DOHH2 (cell line): ENCODE measurements around the gene NDUFS7.

Experiments
- H3F3A ChIP-seq: fragments of 200-600 bp; sonication (generic), shearing (Covaris generic); 2 replicates; pipeline ENCODE4 v1.6.0; 2016; ENCODE audit warnings: antibody characterized with exemption, mild to moderate bottlenecking; ENCODE audit not compliant: control insufficient read depth, insufficient read depth
- H3K27ac ChIP-seq: fragments of 200-600 bp; sonication (generic); 2 replicates; pipeline ENCODE4 v1.5.1; 2014; ENCODE audit warnings: low read depth, mild to moderate bottlenecking, low read length, moderate library complexity
- H3K27me3 ChIP-seq: fragments of 200-600 bp; sonication (generic); 2 replicates; pipeline ENCODE4 v1.6.1; 2014; ENCODE audit warnings: mild to moderate bottlenecking, low read length, mixed read lengths; ENCODE audit not compliant: control insufficient read depth
- H3K36me3 ChIP-seq: fragments of 200-600 bp; sonication (generic); 2 replicates; pipeline ENCODE4 v1.6.1; 2014; ENCODE audit warnings: mild to moderate bottlenecking, low read length, moderate library complexity, mixed read lengths; ENCODE audit not compliant: control insufficient read depth
- H3K4me1 ChIP-seq: fragments of 200-600 bp; sonication (generic); 2 replicates; pipeline ENCODE4 v1.6.1; 2014; ENCODE audit warnings: mild to moderate bottlenecking, low read length, mixed read lengths; ENCODE audit not compliant: control insufficient read depth
- H3K4me2 ChIP-seq: fragments of 200-600 bp; sonication (generic); 2 replicates; pipeline ENCODE4 v1.6.0; 2014; ENCODE audit warnings: mild to moderate bottlenecking, low read length, moderate library complexity
- H3K4me3 ChIP-seq: fragments of 200-600 bp; sonication (generic); 2 replicates; pipeline ENCODE4 v1.5.1; 2014; ENCODE audit warnings: mild to moderate bottlenecking, low read length, mixed read lengths
- H3K79me2 ChIP-seq: fragments of 200-600 bp; sonication (generic); 2 replicates; pipeline ENCODE4 v1.6.1; 2014; ENCODE audit warnings: mild to moderate bottlenecking, low read length, mixed read lengths; ENCODE audit not compliant: control insufficient read depth
- H3K9me2 ChIP-seq: fragments of 200-600 bp; sonication (generic); replicated peaks from 2 replicates; pipeline ENCODE4 v1.6.1; 2014; ENCODE audit warnings: mild to moderate bottlenecking, low read length, mixed read lengths; ENCODE audit not compliant: control insufficient read depth
- H3K9me3 ChIP-seq: fragments of 200-600 bp; sonication (generic); 2 replicates; pipeline ENCODE4 v1.6.1; 2014; ENCODE audit warnings: antibody characterized with exemption, low read length, mixed read lengths; ENCODE audit not compliant: control insufficient read depth, insufficient read depth
- H4K20me1 ChIP-seq: fragments of 200-600 bp; sonication (generic); 2 replicates; pipeline ENCODE4 v1.6.0; 2014; ENCODE audit warnings: low read depth, mild to moderate bottlenecking, antibody characterized with exemption, low read length, moderate library complexity; ENCODE audit not compliant: control insufficient read depth, insufficient read depth
- EZH2phosphoT487 ChIP-seq: fragments of 200-600 bp; sonication (generic); IDR thresholded peaks from 2 replicates; pipeline ENCODE4 v1.6.1; 2017; ENCODE audit warnings: borderline replicate concordance, mild to moderate bottlenecking, antibody characterized with exemption, low read length, moderate library complexity, mixed read lengths
- TF ChIP-seq, protein P1 (sequence below): fragments of 200-600 bp; sonication (generic); IDR thresholded peaks from one replicate; pipeline ENCODE4 v1.5.1; 2014; ENCODE audit warnings: antibody characterized with exemption, mild to moderate bottlenecking, low read depth, low read length; ENCODE audit not compliant: poor library complexity, severe bottlenecking

Gene NDUFS7

DNA sequence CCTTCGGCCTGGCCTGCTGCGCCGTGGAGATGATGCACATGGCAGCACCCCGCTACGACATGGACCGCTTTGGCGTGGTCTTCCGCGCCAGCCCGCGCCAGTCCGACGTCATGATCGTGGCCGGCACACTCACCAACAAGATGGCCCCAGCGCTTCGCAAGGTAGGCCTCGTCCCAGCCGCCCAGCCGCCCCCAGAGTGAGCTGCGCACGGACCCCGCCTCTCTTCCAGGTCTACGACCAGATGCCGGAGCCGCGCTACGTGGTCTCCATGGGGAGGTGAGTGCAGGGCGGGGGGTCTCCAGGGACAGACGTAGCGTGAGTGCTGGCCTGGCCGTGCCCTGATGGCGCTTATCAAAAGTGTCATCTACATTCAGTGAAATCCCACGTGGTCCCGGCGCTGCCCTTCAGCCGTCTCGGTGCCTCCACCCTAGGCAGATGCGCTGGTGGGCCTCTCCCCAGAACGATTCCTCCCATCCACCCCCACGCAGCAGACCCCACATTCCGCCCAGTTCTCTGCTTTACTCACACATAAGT lies 7.2 kb downstream of the NDUFS7 start:
- H3K9me2 ChIP-seq: no peaks in the 10 kb centered on the region
- H3K27ac ChIP-seq: no peak overlapping the region
- no peaks in the 10 kb centered on the region for H3F3A ChIP-seq
- peaks cover 20% of the 10 kb centered on the region for H3K79me2 ChIP-seq
- H3K27me3 ChIP-seq: no peaks in the 10 kb centered on the region
- H4K20me1 ChIP-seq: no peaks in the 10 kb centered on the region
- no peak overlapping the region for H3K4me2 ChIP-seq
- H3K4me1 ChIP-seq: no peaks in the 10 kb centered on the region
- H3K9me3 ChIP-seq: no peaks in the 10 kb centered on the region
- peaks cover 49% of the 10 kb centered on the region for H3K36me3 ChIP-seq
- no peak overlapping the region for H3K4me3 ChIP-seq
- TF ChIP-seq EZH2phosphoT487: no peak
- TF ChIP-seq, protein P1, sequence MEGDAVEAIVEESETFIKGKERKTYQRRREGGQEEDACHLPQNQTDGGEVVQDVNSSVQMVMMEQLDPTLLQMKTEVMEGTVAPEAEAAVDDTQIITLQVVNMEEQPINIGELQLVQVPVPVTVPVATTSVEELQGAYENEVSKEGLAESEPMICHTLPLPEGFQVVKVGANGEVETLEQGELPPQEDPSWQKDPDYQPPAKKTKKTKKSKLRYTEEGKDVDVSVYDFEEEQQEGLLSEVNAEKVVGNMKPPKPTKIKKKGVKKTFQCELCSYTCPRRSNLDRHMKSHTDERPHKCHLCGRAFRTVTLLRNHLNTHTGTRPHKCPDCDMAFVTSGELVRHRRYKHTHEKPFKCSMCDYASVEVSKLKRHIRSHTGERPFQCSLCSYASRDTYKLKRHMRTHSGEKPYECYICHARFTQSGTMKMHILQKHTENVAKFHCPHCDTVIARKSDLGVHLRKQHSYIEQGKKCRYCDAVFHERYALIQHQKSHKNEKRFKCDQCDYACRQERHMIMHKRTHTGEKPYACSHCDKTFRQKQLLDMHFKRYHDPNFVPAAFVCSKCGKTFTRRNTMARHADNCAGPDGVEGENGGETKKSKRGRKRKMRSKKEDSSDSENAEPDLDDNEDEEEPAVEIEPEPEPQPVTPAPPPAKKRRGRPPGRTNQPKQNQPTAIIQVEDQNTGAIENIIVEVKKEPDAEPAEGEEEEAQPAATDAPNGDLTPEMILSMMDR: no peak

DNA sequence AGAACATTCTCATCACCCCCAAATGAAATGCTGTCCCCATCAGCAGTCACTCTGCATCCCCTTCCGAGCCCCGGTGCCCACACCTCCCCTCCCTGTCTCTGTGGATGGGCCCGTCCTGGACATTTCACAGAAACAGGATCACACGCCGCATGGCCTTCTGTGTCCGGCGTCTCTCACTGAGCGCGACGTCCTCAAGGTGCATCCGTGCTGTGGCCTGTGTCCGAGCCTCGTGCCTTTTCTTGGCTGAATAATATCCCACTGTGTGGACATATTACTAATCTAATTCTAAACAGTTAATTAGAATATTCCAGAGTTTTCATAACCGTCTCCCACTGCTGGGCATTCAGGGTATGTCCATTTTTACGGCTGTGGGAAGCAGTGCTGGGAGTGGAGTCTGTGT lies 8.7 kb downstream of the NDUFS7 start:
- no peaks in the 10 kb centered on the region for H3K27me3 ChIP-seq
- no peaks in the 10 kb centered on the region; the same call in 1 of the 2 replicates for H4K20me1 ChIP-seq
- H3K36me3 ChIP-seq: peaks cover 45% of the 10 kb centered on the region
- no peaks in the 10 kb centered on the region for H3K4me1 ChIP-seq
- H3K79me2 ChIP-seq: peaks cover 6% of the 10 kb centered on the region
- H3K27ac ChIP-seq: no peak overlapping the region
- no peak overlapping the region for H3K4me2 ChIP-seq
- no peak overlapping the region for H3K4me3 ChIP-seq
- H3K9me3 ChIP-seq: no peaks in the 10 kb centered on the region
- H3K9me2 ChIP-seq: no peaks in the 10 kb centered on the region
- no peaks in the 10 kb centered on the region for H3F3A ChIP-seq
- no peak for TF ChIP-seq EZH2phosphoT487
- TF ChIP-seq, protein P1: no peak

DNA sequence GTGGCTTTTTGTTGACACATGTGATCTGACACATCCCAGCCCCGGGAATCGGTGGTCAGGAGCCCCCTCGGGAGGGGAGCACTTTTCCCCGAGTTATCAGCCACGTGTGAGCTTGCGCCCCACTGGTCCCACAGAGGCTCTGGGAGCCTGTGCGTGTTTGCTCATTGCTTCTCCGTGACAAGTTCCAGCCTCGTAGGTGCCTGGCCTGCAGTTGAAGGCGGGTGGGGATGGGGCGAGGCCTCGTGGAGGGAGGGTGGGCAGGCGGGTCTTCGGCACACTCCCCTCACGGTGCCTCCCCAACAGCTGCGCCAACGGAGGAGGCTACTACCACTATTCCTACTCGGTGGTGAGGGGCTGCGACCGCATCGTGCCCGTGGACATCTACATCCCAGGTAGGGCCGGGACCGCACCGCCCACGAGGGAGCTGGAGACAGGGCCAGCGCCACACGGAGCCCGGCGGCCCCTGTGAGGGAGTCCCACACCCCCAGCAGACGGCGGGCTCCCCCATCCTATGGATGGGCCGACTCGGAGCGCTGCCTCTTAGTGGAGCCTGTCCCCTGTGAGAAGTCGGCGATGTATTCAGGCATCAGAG lies 9.3 kb downstream of the NDUFS7 start:
- Histone ChIP-seq H3K27me3 (no peaks in the 10 kb centered on the region), H3K4me2 (no peak overlapping the region), H3K4me3 (no peak overlapping the region), H3K27ac (no peak overlapping the region), H3K36me3 (peaks cover 44% of the 10 kb centered on the region), H3K9me2 (no peaks in the 10 kb centered on the region), H4K20me1 (no peaks in the 10 kb centered on the region; the same call in 1 of the 2 replicates), H3K4me1 (no peaks in the 10 kb centered on the region), H3K79me2 (peaks cover 4% of the 10 kb centered on the region), H3F3A (no peaks in the 10 kb centered on the region), H3K9me3 (no peaks in the 10 kb centered on the region)
- TF ChIP-seq EZH2phosphoT487: no peak
- TF ChIP-seq, protein P1: no peak
